HG03159 (cell line): ENCODE results near the gene PI4K2A.

ENCODE experiments used
- ATAC-seq: cut with Tn5 transposase; IDR thresholded peaks from one replicate; pipeline ENCODE4 v1.9.1; 2021; ENCODE audit warnings: mild to moderate bottlenecking, moderate library complexity; ENCODE audit not compliant: unreplicated experiment

Gene PI4K2A

GRCh38 chr10:97724341-97724941 is 84.0 kb downstream of the PI4K2A start:
- ATAC-seq = no peak
